ENCODE data around the gene CADPS2.

Gene CADPS2

GRCh38 chr7:122467661-122468449, 418.4 kb downstream of the CADPS2 start:
- TF ChIP-seq FOXP2 (optimal IDR thresholded peaks at IDR 0.05; ENCODE audit: borderline replicate concordance, extremely low read depth, extremely low read length, insufficient read depth) (no peak), SIN3A (IDR thresholded peaks at IDR 0.05; ENCODE audit: borderline replicate concordance, insufficient read depth, low read length) (no peak), POLR2AphosphoS5 (IDR thresholded peaks at IDR 0.05; ENCODE audit: low read depth, low read length) (no peak), TAF1 (IDR thresholded peaks at IDR 0.05; ENCODE audit: borderline replicate concordance, insufficient read depth, low read length) (no peak), REST (IDR thresholded peaks at IDR 0.05; ENCODE audit: insufficient read depth in 1 of 2, low read depth in 2 of 2, low read length in 2 of 2) (no peak)

- TF ChIP-seq TAF1 (IDR thresholded peaks at IDR 0.05; ENCODE audit: borderline replicate concordance, insufficient read depth, low read length) (no peak), REST (IDR thresholded peaks at IDR 0.05; ENCODE audit: insufficient read depth in 1 of 2, low read depth in 2 of 2, low read length in 2 of 2) (no peak), SIN3A (IDR thresholded peaks at IDR 0.05; ENCODE audit: borderline replicate concordance, insufficient read depth, low read length) (no peak), FOXP2 (optimal IDR thresholded peaks at IDR 0.05; ENCODE audit: borderline replicate concordance, extremely low read depth, extremely low read length, insufficient read depth) (no peak)
Measured at GRCh38 chr7:122465296-122465695, 421.0 kb downstream of the CADPS2 start.

- TF ChIP-seq SIN3A (IDR thresholded peaks at IDR 0.05; ENCODE audit: borderline replicate concordance, insufficient read depth, low read length): no peak
- TF ChIP-seq FOXP2 (optimal IDR thresholded peaks at IDR 0.05; ENCODE audit: borderline replicate concordance, extremely low read depth, extremely low read length, insufficient read depth): no peak
- TF ChIP-seq REST (IDR thresholded peaks at IDR 0.05; ENCODE audit: insufficient read depth in 1 of 2, low read depth in 2 of 2, low read length in 2 of 2): no peak
- no peak for TF ChIP-seq TAF1 (IDR thresholded peaks at IDR 0.05; ENCODE audit: borderline replicate concordance, insufficient read depth, low read length)
Measured at GRCh38 chr7:122463631-122464030, 422.6 kb downstream of the CADPS2 start.

GRCh38 chr7:122460936-122461335, 425.3 kb downstream of the CADPS2 start:
- TF ChIP-seq POLR2AphosphoS5 (IDR thresholded peaks at IDR 0.05; ENCODE audit: low read depth, low read length) (no peak), TAF1 (IDR thresholded peaks at IDR 0.05; ENCODE audit: borderline replicate concordance, insufficient read depth, low read length) (no peak), FOXP2 (optimal IDR thresholded peaks at IDR 0.05; ENCODE audit: borderline replicate concordance, extremely low read depth, extremely low read length, insufficient read depth) (no peak), SIN3A (IDR thresholded peaks at IDR 0.05; ENCODE audit: borderline replicate concordance, insufficient read depth, low read length) (no peak), REST (IDR thresholded peaks at IDR 0.05; ENCODE audit: insufficient read depth in 1 of 2, low read depth in 2 of 2, low read length in 2 of 2) (no peak)

All from PFSK-1 (cell line).